HepG2 (cell line): ENCODE results near the gene HIGD1A. TPM values are rescaled to one million over a fixed set of nuclear protein-coding genes. Genes with fewer than 3 reads are reported as not detected.

Experiments used
- HDAC2 ChIP-seq: sonication (generic); formaldehyde crosslinking; IDR thresholded peaks from 2 replicates; pipeline ENCODE4 v1.4.0; 2020; ENCODE audit warnings: missing genetic modification reagents
- HMGA1 ChIP-seq: sonication (generic); formaldehyde crosslinking; conservative IDR thresholded peaks from 2 replicates; pipeline ENCODE4 v1.4.0; 2020; ENCODE audit warnings: missing genetic modification reagents
- HNRNPH1 ChIP-seq: fragments of 200-400 bp; formaldehyde crosslinking; optimal IDR thresholded peaks from 2 replicates; pipeline ENCODE3; 2017; ENCODE audit warnings: mild to moderate bottlenecking, low read depth, low read length
- PHF20 ChIP-seq: sonication (generic); formaldehyde crosslinking; IDR thresholded peaks from 2 replicates; pipeline ENCODE4 v1.5.0; 2020; ENCODE audit warnings: mild to moderate bottlenecking, missing genetic modification reagents
- RBAK ChIP-seq: sonication (generic); formaldehyde crosslinking; IDR thresholded peaks from 2 replicates; pipeline ENCODE4 v1.5.1; 2020; ENCODE audit warnings: mild to moderate bottlenecking, missing genetic modification reagents
- RFX3 ChIP-seq: IDR thresholded peaks from 2 replicates; pipeline ENCODE4 v1.6.1; 2016; ENCODE audit warnings: missing biosample characterization, missing genetic modification reagents
- WIZ ChIP-seq: sonication (generic); formaldehyde crosslinking; IDR thresholded peaks from 2 replicates; pipeline ENCODE4 v1.5.1; 2020; ENCODE audit warnings: mild to moderate bottlenecking, missing genetic modification reagents
- ZBTB21 ChIP-seq: sonication (generic); formaldehyde crosslinking; IDR thresholded peaks from 2 replicates; pipeline ENCODE4 v1.4.0; 2020; ENCODE audit warnings: missing genetic modification reagents
- ZNF251 ChIP-seq: sonication (generic); formaldehyde crosslinking; IDR thresholded peaks from 2 replicates; pipeline ENCODE4 v1.9.0; 2021; ENCODE audit warnings: mild to moderate bottlenecking, missing genetic modification reagents
- ZNF350 ChIP-seq: sonication (generic); formaldehyde crosslinking; IDR thresholded peaks from 2 replicates; pipeline ENCODE4 v1.4.0; 2020; ENCODE audit warnings: mild to moderate bottlenecking, low read depth, missing genetic modification reagents, borderline replicate concordance
- ZNF564 ChIP-seq: sonication (generic); formaldehyde crosslinking; IDR thresholded peaks from 2 replicates; pipeline ENCODE4 v1.8.1; 2023; ENCODE audit warnings: mild to moderate bottlenecking, missing genetic modification reagents
- ZNF737 ChIP-seq: sonication (generic); formaldehyde crosslinking; IDR thresholded peaks from 2 replicates; pipeline ENCODE4 v1.5.0; 2020; ENCODE audit warnings: missing genetic modification reagents, mild to moderate bottlenecking, borderline replicate concordance
- ZSCAN29 ChIP-seq: sonication (generic); formaldehyde crosslinking; conservative IDR thresholded peaks from 2 replicates; pipeline ENCODE4 v1.4.0; 2020; ENCODE audit warnings: mild to moderate bottlenecking, missing genetic modification reagents
- ZSCAN9 ChIP-seq: IDR thresholded peaks from 2 replicates; pipeline ENCODE4 v1.6.1; 2016; ENCODE audit warnings: borderline replicate concordance
- polyA plus RNA-seq, 8 experiments: library from polyadenylated mRNA; depleted of rRNA in 3 of 8; stranded (reverse) in 7 of 8; unstranded in 1 of 8; fragments of >200 nt; fragmentation: Illumina TruSeq in 4 of 8; extraction: Trizol in 4 of 8; gene quantifications; 2 replicates each; pipeline versions ENCODE4 v1.2.1 to v1.2.3, GENCODE V29; 2011 to 2016; ENCODE audit warnings: low read depth in 4 of 8, missing spikeins in 1 of 8, mixed read lengths in 1 of 8; ENCODE audit not compliant: insufficient read depth in 1 of 8
- total RNA-seq, 5 experiments: library from RNA; depleted of rRNA; stranded (reverse); fragments of >200 nt; fragmentation: Illumina TruSeq; extraction: Trizol; gene quantifications; 2 replicates each; pipeline ENCODE4 v1.2.3, GENCODE V29; 2016; ENCODE audit warnings: low read depth in 1 of 5
- TF ChIP-seq, protein P1 (sequence below): sonication (generic); formaldehyde crosslinking; IDR thresholded peaks from 2 replicates; pipeline ENCODE4 v1.4.0; 2020; ENCODE audit warnings: missing genetic modification reagents
- TF ChIP-seq, protein P2 (sequence below): sonication (generic); formaldehyde crosslinking; IDR thresholded peaks from 2 replicates; pipeline ENCODE4 v1.5.0; 2020; ENCODE audit warnings: missing genetic modification reagents
- TF ChIP-seq, protein P3 (sequence below): sonication (generic); formaldehyde crosslinking; IDR thresholded peaks from 2 replicates; pipeline ENCODE4 v1.5.0; 2020; ENCODE audit warnings: mild to moderate bottlenecking, missing genetic modification reagents, moderate library complexity
- TF ChIP-seq, protein P4 (sequence below): sonication (generic); formaldehyde crosslinking; IDR thresholded peaks from 2 replicates; pipeline ENCODE4 v1.5.0; 2020; ENCODE audit warnings: mild to moderate bottlenecking, missing genetic modification reagents, borderline replicate concordance
- TF ChIP-seq, protein P5 (sequence below): sonication (generic); formaldehyde crosslinking; IDR thresholded peaks from 2 replicates; pipeline ENCODE4 v1.9.0; 2021; ENCODE audit warnings: missing genetic modification reagents, mild to moderate bottlenecking, borderline replicate concordance

The HIGD1A gene
- total and polyA plus RNA-seq, 2 of the 13 experiments (the other 11 are each of a cell fraction or from before 2014, with no cell fraction given) = 222 to 253 TPM

DNA sequence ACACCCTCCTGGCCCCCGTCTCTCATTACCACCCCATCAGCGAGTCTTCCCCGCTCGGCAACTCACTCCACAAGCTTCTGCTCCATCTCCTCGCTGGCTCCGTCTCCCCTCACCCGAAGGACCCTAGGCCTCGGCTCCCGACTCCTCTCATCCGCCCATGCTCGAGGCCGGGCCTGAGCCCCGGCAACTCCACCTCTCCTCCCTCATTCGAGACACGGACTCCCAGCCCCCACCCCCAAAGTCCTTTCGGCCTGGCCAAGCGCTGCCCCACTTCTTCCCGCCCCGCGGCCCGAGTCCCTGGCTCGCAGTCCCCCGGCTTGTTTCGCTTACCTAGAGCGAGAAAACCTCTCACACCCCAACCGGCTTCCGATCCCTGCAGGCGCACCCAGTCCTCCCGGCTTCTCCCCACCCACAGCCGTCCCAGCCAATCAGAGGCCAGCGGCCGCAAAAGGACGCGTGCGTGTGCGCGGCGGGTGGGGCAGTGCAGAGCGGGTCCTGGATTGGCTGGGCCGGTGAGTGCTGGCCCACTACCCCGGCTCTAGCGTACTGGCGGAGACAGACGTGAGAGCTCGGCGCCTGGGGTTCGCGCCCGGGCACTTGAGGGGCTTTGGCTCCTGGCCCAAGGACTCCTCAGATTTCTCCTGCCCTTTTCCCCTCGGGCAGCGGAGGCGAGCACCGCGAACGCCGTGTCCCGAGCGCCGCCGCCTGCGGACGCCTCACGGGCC, at the start of gene HIGD1A (continued):
- TF ChIP-seq, protein P1, sequence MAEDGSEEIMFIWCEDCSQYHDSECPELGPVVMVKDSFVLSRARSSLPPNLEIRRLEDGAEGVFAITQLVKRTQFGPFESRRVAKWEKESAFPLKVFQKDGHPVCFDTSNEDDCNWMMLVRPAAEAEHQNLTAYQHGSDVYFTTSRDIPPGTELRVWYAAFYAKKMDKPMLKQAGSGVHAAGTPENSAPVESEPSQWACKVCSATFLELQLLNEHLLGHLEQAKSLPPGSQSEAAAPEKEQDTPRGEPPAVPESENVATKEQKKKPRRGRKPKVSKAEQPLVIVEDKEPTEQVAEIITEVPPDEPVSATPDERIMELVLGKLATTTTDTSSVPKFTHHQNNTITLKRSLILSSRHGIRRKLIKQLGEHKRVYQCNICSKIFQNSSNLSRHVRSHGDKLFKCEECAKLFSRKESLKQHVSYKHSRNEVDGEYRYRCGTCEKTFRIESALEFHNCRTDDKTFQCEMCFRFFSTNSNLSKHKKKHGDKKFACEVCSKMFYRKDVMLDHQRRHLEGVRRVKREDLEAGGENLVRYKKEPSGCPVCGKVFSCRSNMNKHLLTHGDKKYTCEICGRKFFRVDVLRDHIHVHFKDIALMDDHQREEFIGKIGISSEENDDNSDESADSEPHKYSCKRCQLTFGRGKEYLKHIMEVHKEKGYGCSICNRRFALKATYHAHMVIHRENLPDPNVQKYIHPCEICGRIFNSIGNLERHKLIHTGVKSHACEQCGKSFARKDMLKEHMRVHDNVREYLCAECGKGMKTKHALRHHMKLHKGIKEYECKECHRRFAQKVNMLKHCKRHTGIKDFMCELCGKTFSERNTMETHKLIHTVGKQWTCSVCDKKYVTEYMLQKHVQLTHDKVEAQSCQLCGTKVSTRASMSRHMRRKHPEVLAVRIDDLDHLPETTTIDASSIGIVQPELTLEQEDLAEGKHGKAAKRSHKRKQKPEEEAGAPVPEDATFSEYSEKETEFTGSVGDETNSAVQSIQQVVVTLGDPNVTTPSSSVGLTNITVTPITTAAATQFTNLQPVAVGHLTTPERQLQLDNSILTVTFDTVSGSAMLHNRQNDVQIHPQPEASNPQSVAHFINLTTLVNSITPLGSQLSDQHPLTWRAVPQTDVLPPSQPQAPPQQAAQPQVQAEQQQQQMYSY = peak; percentile 52
- TF ChIP-seq ZNF350 (CRISPR knock-in tag) (peak; percentile 85; the same call in 1 of the 2 replicates), WIZ (CRISPR knock-in tag) (no peak), ZSCAN29 (CRISPR knock-in tag) (no peak), HNRNPH1 (no peak), PHF20 (peak; percentile 36; the same call in 1 of the 2 replicates), ZSCAN9 (peak; percentile 58; the same call in 1 of the 2 replicates), RFX3 (CRISPR knock-in tag) (no peak), RBAK (CRISPR knock-in tag) (no peak), ZNF564 (CRISPR knock-in tag) (no peak), ZNF251 (CRISPR knock-in tag) (no peak), ZNF737 (no peak), HMGA1 (CRISPR knock-in tag) (no peak), ZBTB21 (no peak), HDAC2 (CRISPR knock-in tag) (no peak)
- TF ChIP-seq, protein P2, sequence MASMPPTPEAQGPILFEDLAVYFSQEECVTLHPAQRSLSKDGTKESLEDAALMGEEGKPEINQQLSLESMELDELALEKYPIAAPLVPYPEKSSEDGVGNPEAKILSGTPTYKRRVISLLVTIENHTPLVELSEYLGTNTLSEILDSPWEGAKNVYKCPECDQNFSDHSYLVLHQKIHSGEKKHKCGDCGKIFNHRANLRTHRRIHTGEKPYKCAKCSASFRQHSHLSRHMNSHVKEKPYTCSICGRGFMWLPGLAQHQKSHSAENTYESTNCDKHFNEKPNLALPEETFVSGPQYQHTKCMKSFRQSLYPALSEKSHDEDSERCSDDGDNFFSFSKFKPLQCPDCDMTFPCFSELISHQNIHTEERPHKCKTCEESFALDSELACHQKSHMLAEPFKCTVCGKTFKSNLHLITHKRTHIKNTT (CRISPR knock-in tag) = no peak
- TF ChIP-seq, protein P3, sequence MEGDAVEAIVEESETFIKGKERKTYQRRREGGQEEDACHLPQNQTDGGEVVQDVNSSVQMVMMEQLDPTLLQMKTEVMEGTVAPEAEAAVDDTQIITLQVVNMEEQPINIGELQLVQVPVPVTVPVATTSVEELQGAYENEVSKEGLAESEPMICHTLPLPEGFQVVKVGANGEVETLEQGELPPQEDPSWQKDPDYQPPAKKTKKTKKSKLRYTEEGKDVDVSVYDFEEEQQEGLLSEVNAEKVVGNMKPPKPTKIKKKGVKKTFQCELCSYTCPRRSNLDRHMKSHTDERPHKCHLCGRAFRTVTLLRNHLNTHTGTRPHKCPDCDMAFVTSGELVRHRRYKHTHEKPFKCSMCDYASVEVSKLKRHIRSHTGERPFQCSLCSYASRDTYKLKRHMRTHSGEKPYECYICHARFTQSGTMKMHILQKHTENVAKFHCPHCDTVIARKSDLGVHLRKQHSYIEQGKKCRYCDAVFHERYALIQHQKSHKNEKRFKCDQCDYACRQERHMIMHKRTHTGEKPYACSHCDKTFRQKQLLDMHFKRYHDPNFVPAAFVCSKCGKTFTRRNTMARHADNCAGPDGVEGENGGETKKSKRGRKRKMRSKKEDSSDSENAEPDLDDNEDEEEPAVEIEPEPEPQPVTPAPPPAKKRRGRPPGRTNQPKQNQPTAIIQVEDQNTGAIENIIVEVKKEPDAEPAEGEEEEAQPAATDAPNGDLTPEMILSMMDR (CRISPR knock-in tag) = no peak
- TF ChIP-seq, protein P4, sequence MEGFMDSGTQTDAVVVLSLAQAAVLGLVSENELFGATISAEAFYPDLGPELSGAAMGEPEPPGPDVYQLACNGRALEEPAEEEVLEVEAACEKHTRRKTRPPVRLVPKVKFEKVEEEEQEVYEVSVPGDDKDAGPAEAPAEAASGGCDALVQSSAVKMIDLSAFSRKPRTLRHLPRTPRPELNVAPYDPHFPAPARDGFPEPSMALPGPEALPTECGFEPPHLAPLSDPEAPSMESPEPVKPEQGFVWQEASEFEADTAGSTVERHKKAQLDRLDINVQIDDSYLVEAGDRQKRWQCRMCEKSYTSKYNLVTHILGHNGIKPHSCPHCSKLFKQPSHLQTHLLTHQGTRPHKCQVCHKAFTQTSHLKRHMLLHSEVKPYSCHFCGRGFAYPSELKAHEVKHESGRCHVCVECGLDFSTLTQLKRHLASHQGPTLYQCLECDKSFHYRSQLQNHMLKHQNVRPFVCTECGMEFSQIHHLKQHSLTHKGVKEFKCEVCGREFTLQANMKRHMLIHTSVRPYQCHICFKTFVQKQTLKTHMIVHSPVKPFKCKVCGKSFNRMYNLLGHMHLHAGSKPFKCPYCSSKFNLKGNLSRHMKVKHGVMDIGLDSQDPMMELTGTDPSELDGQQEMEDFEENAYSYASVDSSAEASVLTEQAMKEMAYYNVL (CRISPR knock-in tag) = 0 out of 2 replicates have a peak, but pooled peaks have one; percentile 15
- TF ChIP-seq, protein P5, sequence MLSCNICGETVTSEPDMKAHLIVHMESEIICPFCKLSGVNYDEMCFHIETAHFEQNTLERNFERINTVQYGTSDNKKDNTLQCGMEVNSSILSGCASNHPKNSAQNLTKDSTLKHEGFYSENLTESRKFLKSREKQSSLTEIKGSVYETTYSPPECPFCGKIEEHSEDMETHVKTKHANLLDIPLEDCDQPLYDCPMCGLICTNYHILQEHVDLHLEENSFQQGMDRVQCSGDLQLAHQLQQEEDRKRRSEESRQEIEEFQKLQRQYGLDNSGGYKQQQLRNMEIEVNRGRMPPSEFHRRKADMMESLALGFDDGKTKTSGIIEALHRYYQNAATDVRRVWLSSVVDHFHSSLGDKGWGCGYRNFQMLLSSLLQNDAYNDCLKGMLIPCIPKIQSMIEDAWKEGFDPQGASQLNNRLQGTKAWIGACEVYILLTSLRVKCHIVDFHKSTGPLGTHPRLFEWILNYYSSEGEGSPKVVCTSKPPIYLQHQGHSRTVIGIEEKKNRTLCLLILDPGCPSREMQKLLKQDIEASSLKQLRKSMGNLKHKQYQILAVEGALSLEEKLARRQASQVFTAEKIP (CRISPR knock-in tag) = no peak
